ENCODE data around the gene FAM222B.
"Not testable (repeated sequence)": the region's sequence is repeated elsewhere in the genome, so short reads cannot be mapped to it uniquely, and the experiment has no call there.

Gene FAM222B

GRCh38 chr17:28783161-28783560, 59.4 kb downstream of the FAM222B start:
- Histone ChIP-seq H2AFZ (ENCODE audit: low read depth, low read length, severe bottlenecking) (no peak overlapping the region), H3K9me3 (ENCODE audit: insufficient read depth, low read length) (no peaks in the 10 kb centered on the region)

GRCh38 chr17:28779601-28780000, 63.0 kb downstream of the FAM222B start:
- not testable (repeated sequence) for H3K36me3 ChIP-seq (ENCODE audit: low read length); H3K9me2 ChIP-seq (replicated peaks; ENCODE audit: insufficient read depth, low read length); H3K9me3 ChIP-seq (ENCODE audit: insufficient read depth, low read length); H3K4me3 ChIP-seq (ENCODE audit: insufficient read depth, low read length, poor library complexity, severe bottlenecking); H3K27ac ChIP-seq (ENCODE audit: low read depth, low read length); H3K9ac ChIP-seq (ENCODE audit: low read length); H4K20me1 ChIP-seq (ENCODE audit: low read depth, low read length); H3K27me3 ChIP-seq (ENCODE audit: low read length); H2AFZ ChIP-seq (ENCODE audit: low read depth, low read length, severe bottlenecking); H3K4me2 ChIP-seq (ENCODE audit: low read depth, low read length, poor library complexity, severe bottlenecking); H3F3A ChIP-seq (ENCODE audit: insufficient read depth)
- H3K79me2 ChIP-seq (ENCODE audit: insufficient read depth, low read length): peaks cover 47% of the 10 kb centered on the region

More at GRCh38 chr17:28783161-28783560, 59.4 kb downstream of the FAM222B start:
- H4K20me1 ChIP-seq (ENCODE audit: low read depth, low read length): no peaks in the 10 kb centered on the region
- TF ChIP-seq, protein P1, sequence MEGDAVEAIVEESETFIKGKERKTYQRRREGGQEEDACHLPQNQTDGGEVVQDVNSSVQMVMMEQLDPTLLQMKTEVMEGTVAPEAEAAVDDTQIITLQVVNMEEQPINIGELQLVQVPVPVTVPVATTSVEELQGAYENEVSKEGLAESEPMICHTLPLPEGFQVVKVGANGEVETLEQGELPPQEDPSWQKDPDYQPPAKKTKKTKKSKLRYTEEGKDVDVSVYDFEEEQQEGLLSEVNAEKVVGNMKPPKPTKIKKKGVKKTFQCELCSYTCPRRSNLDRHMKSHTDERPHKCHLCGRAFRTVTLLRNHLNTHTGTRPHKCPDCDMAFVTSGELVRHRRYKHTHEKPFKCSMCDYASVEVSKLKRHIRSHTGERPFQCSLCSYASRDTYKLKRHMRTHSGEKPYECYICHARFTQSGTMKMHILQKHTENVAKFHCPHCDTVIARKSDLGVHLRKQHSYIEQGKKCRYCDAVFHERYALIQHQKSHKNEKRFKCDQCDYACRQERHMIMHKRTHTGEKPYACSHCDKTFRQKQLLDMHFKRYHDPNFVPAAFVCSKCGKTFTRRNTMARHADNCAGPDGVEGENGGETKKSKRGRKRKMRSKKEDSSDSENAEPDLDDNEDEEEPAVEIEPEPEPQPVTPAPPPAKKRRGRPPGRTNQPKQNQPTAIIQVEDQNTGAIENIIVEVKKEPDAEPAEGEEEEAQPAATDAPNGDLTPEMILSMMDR (IDR thresholded peaks at IDR 0.05; ENCODE audit: insufficient read depth, low read length, poor library complexity, severe bottlenecking): no peak
- no peak for TF ChIP-seq EZH2phosphoT487 (conservative IDR thresholded peaks at IDR 0.05; ENCODE audit: low read length)
- no peak overlapping the region for H3K4me3 ChIP-seq (ENCODE audit: insufficient read depth, low read length, poor library complexity, severe bottlenecking)
- no peak overlapping the region for H3K27ac ChIP-seq (ENCODE audit: low read depth, low read length)
- no peaks in the 10 kb centered on the region for H3K27me3 ChIP-seq (ENCODE audit: low read length)
- H3K36me3 ChIP-seq (ENCODE audit: low read length): no peaks in the 10 kb centered on the region; the same call in 1 of the 2 replicates
- H3F3A ChIP-seq (ENCODE audit: insufficient read depth): 0 out of 2 replicates have a peak, but pooled peaks cover 5% of the 10 kb centered on the region
- H3K4me2 ChIP-seq (ENCODE audit: low read depth, low read length, poor library complexity, severe bottlenecking): no peak overlapping the region
- no peak overlapping the region for H3K9ac ChIP-seq (ENCODE audit: low read length)
- H3K79me2 ChIP-seq (ENCODE audit: insufficient read depth, low read length): peaks cover 43% of the 10 kb centered on the region
- no peaks in the 10 kb centered on the region for H3K9me2 ChIP-seq (replicated peaks; ENCODE audit: insufficient read depth, low read length)

GRCh38 chr17:28777178-28777577, 65.4 kb downstream of the FAM222B start:
- Histone ChIP-seq H4K20me1 (ENCODE audit: low read depth, low read length) (no peaks in the 10 kb centered on the region), H3K9me2 (replicated peaks; ENCODE audit: insufficient read depth, low read length) (no peaks in the 10 kb centered on the region), H3K9ac (ENCODE audit: low read length) (no peak overlapping the region), H3K27me3 (ENCODE audit: low read length) (no peaks in the 10 kb centered on the region), H3K36me3 (ENCODE audit: low read length) (no peaks in the 10 kb centered on the region; the same call in 1 of the 2 replicates), H3K79me2 (ENCODE audit: insufficient read depth, low read length) (peaks cover 63% of the 10 kb centered on the region), H3F3A (ENCODE audit: insufficient read depth) (0 out of 2 replicates have a peak, but pooled peaks cover 5% of the 10 kb centered on the region), H3K27ac (ENCODE audit: low read depth, low read length) (no peak overlapping the region), H3K4me2 (ENCODE audit: low read depth, low read length, poor library complexity, severe bottlenecking) (no peak overlapping the region), H2AFZ (ENCODE audit: low read depth, low read length, severe bottlenecking) (no peak overlapping the region), H3K4me3 (ENCODE audit: insufficient read depth, low read length, poor library complexity, severe bottlenecking) (no peak overlapping the region), H3K9me3 (ENCODE audit: insufficient read depth, low read length) (no peaks in the 10 kb centered on the region)
- TF ChIP-seq EZH2phosphoT487 (conservative IDR thresholded peaks at IDR 0.05; ENCODE audit: low read length): no peak
- TF ChIP-seq, protein P1 (IDR thresholded peaks at IDR 0.05; ENCODE audit: insufficient read depth, low read length, poor library complexity, severe bottlenecking): no peak

DNA sequence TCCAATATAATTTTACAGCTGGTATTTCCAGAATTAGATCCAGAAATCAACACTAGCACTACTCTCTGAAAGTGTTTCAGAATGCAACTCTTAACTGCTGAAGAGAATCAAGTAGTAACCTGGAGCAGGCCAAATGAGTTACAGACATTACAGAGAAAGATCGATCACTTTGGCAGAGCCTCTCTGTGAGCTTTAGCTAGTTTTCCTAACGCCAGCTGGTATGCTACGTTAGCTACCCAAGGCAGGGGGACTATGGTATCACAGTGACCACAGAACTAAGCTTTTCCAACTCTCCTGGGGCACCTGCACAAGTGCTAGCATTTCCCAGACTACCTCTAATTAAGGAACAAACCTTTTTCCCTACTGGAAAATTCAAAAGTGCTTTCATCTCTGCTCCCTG, 68.4 kb downstream of the FAM222B start:
- H3K9me2 ChIP-seq (replicated peaks; ENCODE audit: insufficient read depth, low read length): no peaks in the 10 kb centered on the region
- no peaks in the 10 kb centered on the region for H3K36me3 ChIP-seq (ENCODE audit: low read length)
- H3K4me3 ChIP-seq (ENCODE audit: insufficient read depth, low read length, poor library complexity, severe bottlenecking): no peak overlapping the region
- H3K9ac ChIP-seq (ENCODE audit: low read length): no peak overlapping the region
- no peak overlapping the region for H3K4me2 ChIP-seq (ENCODE audit: low read depth, low read length, poor library complexity, severe bottlenecking)
- H3K9me3 ChIP-seq (ENCODE audit: insufficient read depth, low read length): no peaks in the 10 kb centered on the region
- peaks cover 66% of the 10 kb centered on the region for H3K79me2 ChIP-seq (ENCODE audit: insufficient read depth, low read length)
- H3K27me3 ChIP-seq (ENCODE audit: low read length): no peaks in the 10 kb centered on the region
- H3K27ac ChIP-seq (ENCODE audit: low read depth, low read length): no peak overlapping the region
- no peak for TF ChIP-seq EZH2phosphoT487 (conservative IDR thresholded peaks at IDR 0.05; ENCODE audit: low read length)
- TF ChIP-seq, protein P1 (IDR thresholded peaks at IDR 0.05; ENCODE audit: insufficient read depth, low read length, poor library complexity, severe bottlenecking): no peak
- no peaks in the 10 kb centered on the region for H4K20me1 ChIP-seq (ENCODE audit: low read depth, low read length)
- no peak overlapping the region for H2AFZ ChIP-seq (ENCODE audit: low read depth, low read length, severe bottlenecking)
- H3F3A ChIP-seq (ENCODE audit: insufficient read depth): no peaks in the 10 kb centered on the region

Measured in SU-DHL-6 (cell line).